AG04450 (cell line): ENCODE results near the gene ALDH1A3. TPM values are rescaled to one million over a fixed set of nuclear protein-coding genes. Genes with fewer than 3 reads are reported as not detected.

Experiments
- CTCF ChIA-PET: fragments of 300-600, 350-600 bp; formaldehyde crosslinking; extraction: SDS; loops from one replicate; lab custom pipeline; 2022; ENCODE audit warnings: antibody characterized with exemption, inconsistent platforms; lab: Charles Lee
- POLR2A ChIA-PET: fragments of 350-600 bp; formaldehyde crosslinking; extraction: SDS; loops from one replicate; lab custom pipeline; 2021; ENCODE audit warnings: antibody characterized with exemption, inconsistent platforms; lab: Yijun Ruan, JAX
- DNase-seq: peaks from one replicate; pipeline ENCODE4 v3.0.0-alpha.2; 2011; ENCODE audit warnings: low read depth, low spot score
- H3K27ac ChIP-seq: one replicate; pipeline ENCODE4 v1.5.1; 2012; ENCODE audit warnings: low read depth, low read length, control low read depth
- H3K27me3 ChIP-seq: one replicate; pipeline ENCODE4 v1.6.0; 2012; ENCODE audit warnings: low read length; ENCODE audit not compliant: control insufficient read depth, insufficient read depth
- H3K4me3 ChIP-seq: 2 replicates; pipeline ENCODE4 v1.5.1; 2011; ENCODE audit warnings: mild to moderate bottlenecking, low read depth, low read length, control low read depth
- H3K9me3 ChIP-seq: 2 replicates; pipeline ENCODE4 v1.5.1; 2012; ENCODE audit warnings: low read length; ENCODE audit not compliant: control insufficient read depth, insufficient read depth
- CTCF ChIP-seq: IDR thresholded peaks from 2 replicates; pipeline ENCODE4 v1.5.1; 2011; ENCODE audit warnings: low read depth, low read length, control low read depth, inconsistent platforms
- polyA plus RNA-seq: library from polyadenylated mRNA; depleted of rRNA; stranded (reverse); fragments of >200 nt; gene quantifications from 2 replicates; pipeline ENCODE4 v1.2.3, GENCODE V29; 2011

The ALDH1A3 gene
- polyA plus RNA-seq, 1 experiment, result 20.6 TPM

GRCh38 chr15:100895721-100896120 lies 16.1 kb downstream of the ALDH1A3 start:
- no peak overlapping the region for H3K4me3 ChIP-seq
- CTCF ChIA-PET, result interaction anchor here (1.0 to 2.5 kb wide), 4 partner anchors 22 to 113 kb away, joined by 3 to 11 read pairs (median 6); no protein-coding TSS in a partner anchor
- no peak overlapping the region for H3K27ac ChIP-seq
- no peaks in the 10 kb centered on the region for H3K9me3 ChIP-seq
- H3K27me3 ChIP-seq, result no peaks in the 10 kb centered on the region
- no peak for DNase-seq
- no peak for TF ChIP-seq CTCF
- POLR2A ChIA-PET, result no interaction called here

- H3K9me3 ChIP-seq, result no peaks in the 10 kb centered on the region
- H3K27me3 ChIP-seq, result no peaks in the 10 kb centered on the region
- no peak for TF ChIP-seq CTCF
- H3K4me3 ChIP-seq, result no peak overlapping the region
- no peak overlapping the region for H3K27ac ChIP-seq
- DNase-seq, result no peak
- CTCF ChIA-PET, result interaction anchor here (1.7 to 2.5 kb wide), 4 partner anchors 20 to 110 kb away, joined by 4 to 11 read pairs (median 8); partner anchors contain the start of gene LRRK1
- POLR2A ChIA-PET, result no interaction called here
These were observed 17.9 kb downstream of the ALDH1A3 start for GRCh38 chr15:100897221-100898151.

GRCh38 chr15:100898152-100898490 lies 18.5 kb downstream of the ALDH1A3 start:
- DNase-seq, result no peak
- TF ChIP-seq CTCF, result no peak
- ChIA-PET CTCF (interaction anchor here (2.4 kb wide), 1 partner anchor 20 kb away, joined by 8 read pairs; the partner anchor contains the start of gene LRRK1), POLR2A (no interaction called here)
- Histone ChIP-seq H3K4me3 (no peak overlapping the region), H3K9me3 (no peaks in the 10 kb centered on the region), H3K27me3 (no peaks in the 10 kb centered on the region), H3K27ac (no peak overlapping the region)

- POLR2A ChIA-PET, result no interaction called here
- DNase-seq, result no peak
- H3K27me3 ChIP-seq, result no peaks in the 10 kb centered on the region
- no peaks in the 10 kb centered on the region for H3K9me3 ChIP-seq
- no peak overlapping the region for H3K4me3 ChIP-seq
- H3K27ac ChIP-seq, result no peak overlapping the region
- CTCF ChIA-PET, result interaction anchor here (2.4 kb wide), 1 partner anchor 19 kb away, joined by 8 read pairs; the partner anchor contains the start of gene LRRK1
- no peak for TF ChIP-seq CTCF
These were observed 19.2 kb downstream of the ALDH1A3 start for GRCh38 chr15:100898661-100899462.
